Measurements from ENCODE around the gene ATP9B.
A peak's percentile ranks its signal among the peaks of the same experiment; 100 is the strongest.

Gene ATP9B

GRCh38 chr18:79380816-79381806, 311.9 kb downstream of the ATP9B start:
- DNase-seq (ENCODE audit: low read depth in 2 of 3, low spot score in 2 of 3) = peak in 2 of 3 experiments; percentile 66 to 68

GRCh38 chr18:79381811-79382311, 312.7 kb downstream of the ATP9B start:
- DNase-seq (ENCODE audit: low read depth in 2 of 3, low spot score in 2 of 3) = no peak

- DNase-seq (ENCODE audit: low read depth in 2 of 3, low spot score in 2 of 3) = no peak
Measured at GRCh38 chr18:79382681-79383387, 313.6 kb downstream of the ATP9B start.

GRCh38 chr18:79383388-79384056, 314.3 kb downstream of the ATP9B start:
- DNase-seq (ENCODE audit: low read depth in 2 of 3, low spot score in 2 of 3) = no peak

- DNase-seq (ENCODE audit: low read depth in 2 of 3, low spot score in 2 of 3) = no peak
Measured at GRCh38 chr18:79384151-79384807, 315.1 kb downstream of the ATP9B start.

- DNase-seq (ENCODE audit: low read depth in 2 of 3, low spot score in 2 of 3) = no peak
Measured at GRCh38 chr18:79384834-79385233, 315.6 kb downstream of the ATP9B start.

- no peak for DNase-seq (ENCODE audit: low read depth in 2 of 3, low spot score in 2 of 3)
Measured at GRCh38 chr18:79385326-79385707, 316.1 kb downstream of the ATP9B start.

GRCh38 chr18:79385708-79386341, 316.6 kb downstream of the ATP9B start:
- DNase-seq (ENCODE audit: low read depth in 2 of 3, low spot score in 2 of 3) = no peak

GRCh38 chr18:79386547-79386946, 317.4 kb downstream of the ATP9B start:
- DNase-seq (ENCODE audit: low read depth in 2 of 3, low spot score in 2 of 3) = no peak

- no peak for DNase-seq (ENCODE audit: low read depth in 2 of 3, low spot score in 2 of 3)
Measured at GRCh38 chr18:79387214-79387613, 318.0 kb downstream of the ATP9B start.

- DNase-seq (ENCODE audit: low read depth in 2 of 3, low spot score in 2 of 3) = no peak
Measured at GRCh38 chr18:79387615-79388014, 318.4 kb downstream of the ATP9B start.

- DNase-seq (ENCODE audit: low read depth in 2 of 3, low spot score in 2 of 3) = no peak
Measured at GRCh38 chr18:79388043-79388442, 318.8 kb downstream of the ATP9B start.

GRCh38 chr18:79389689-79390088, 320.5 kb downstream of the ATP9B start:
- no peak for DNase-seq (ENCODE audit: low read depth in 2 of 3, low spot score in 2 of 3)

GRCh38 chr18:79392226-79392625, 323.0 kb downstream of the ATP9B start:
- DNase-seq (ENCODE audit: low read depth in 2 of 3, low spot score in 2 of 3) = no peak

- DNase-seq (ENCODE audit: low read depth in 2 of 3, low spot score in 2 of 3) = no peak
Measured at GRCh38 chr18:79393181-79393634, 324.0 kb downstream of the ATP9B start.

GRCh38 chr18:79393635-79394533, 324.7 kb downstream of the ATP9B start:
- DNase-seq (ENCODE audit: low read depth in 2 of 3, low spot score in 2 of 3) = no peak

GRCh38 chr18:79394534-79395307, 325.5 kb downstream of the ATP9B start:
- peak in 1 of 3 experiments; percentile 66 for DNase-seq (ENCODE audit: low read depth in 2 of 3, low spot score in 2 of 3)

- no peak for DNase-seq (ENCODE audit: low read depth in 2 of 3, low spot score in 2 of 3)
Measured at GRCh38 chr18:79395308-79395640, 326.1 kb downstream of the ATP9B start.

Measured in activated CD8-positive, alpha-beta memory T cell treated with anti-CD3 and anti-CD28 coated beads for 48 hours (primary cell).